Activated naive CD4-positive, alpha-beta T cell treated with anti-CD3 and anti-CD28 coated beads for 36 hours (primary cell): ENCODE results near the gene FAM167B. TPM values are rescaled to one million over a fixed set of nuclear protein-coding genes. Genes with fewer than 3 reads are reported as not detected.

Source experiments
- CTCF ChIA-PET: fragments of 350-600 bp; sonication (Branson Sonifier 250); formaldehyde crosslinking; loops from one replicate; lab custom pipeline; 2021; ENCODE audit warnings: antibody characterized with exemption; lab: Charles Lee
- DNase-seq: peaks from one replicate; pipeline ENCODE4 v3.0.0-alpha.2; 2020
- H3K27ac Mint-ChIP-seq: one replicate; pipeline ENCODE4 v1.8.0; 2021; ENCODE audit warnings: mild to moderate bottlenecking, mixed read lengths
- H3K27me3 Mint-ChIP-seq: one replicate; pipeline ENCODE4 v1.8.0; 2021; ENCODE audit warnings: low read depth, mixed read lengths
- H3K36me3 Mint-ChIP-seq: one replicate; pipeline ENCODE4 v1.8.0; 2021; ENCODE audit warnings: low read depth, mixed read lengths
- H3K4me1 Mint-ChIP-seq: one replicate; pipeline ENCODE4 v1.8.0; 2021; ENCODE audit warnings: low read depth, mixed read lengths
- H3K4me3 Mint-ChIP-seq: one replicate; pipeline ENCODE4 v1.8.0; 2021; ENCODE audit warnings: mild to moderate bottlenecking, moderate library complexity, mixed read lengths
- H3K9me3 Mint-ChIP-seq: one replicate; pipeline ENCODE4 v1.8.0; 2021; ENCODE audit warnings: mixed read lengths
- intact Hi-C: fragments of 100-400 bp; cut with micrococcal nuclease; formaldehyde crosslinking; loops from one replicate; pipeline ENCODE4 v1.15.1; 2023
- total RNA-seq, 2 experiments: library from RNA; stranded (reverse); gene quantifications; one replicate each; pipeline ENCODE4 v1.2.3, GENCODE V29; 2021

Gene FAM167B
- total RNA-seq, 2 experiments from 2014 or later = 0.38 to 0.42 TPM

GRCh38 chr1:32231843-32232432, 15.1 kb upstream of the FAM167B start:
- Mint-ChIP-seq H3K27ac (no peak overlapping the region), H3K36me3 (peaks cover 28% of the 10 kb centered on the region), H3K27me3 (no peaks in the 10 kb centered on the region), H3K4me1 (peaks cover 4% of the 10 kb centered on the region), H3K9me3 (no peaks in the 10 kb centered on the region), H3K4me3 (no peak overlapping the region)
- CTCF ChIA-PET = no interaction called here
- intact Hi-C loops = no loop called here
- DNase-seq = no peak

- no peaks in the 10 kb centered on the region for H3K4me1 Mint-ChIP-seq
- intact Hi-C loops = no loop called here
- H3K27me3 Mint-ChIP-seq = no peaks in the 10 kb centered on the region
- no peak overlapping the region for H3K4me3 Mint-ChIP-seq
- no peak for DNase-seq
- no peaks in the 10 kb centered on the region for H3K9me3 Mint-ChIP-seq
- H3K27ac Mint-ChIP-seq = no peak overlapping the region
- CTCF ChIA-PET = interaction anchor here (0.8 to 0.9 kb wide), 2 partner anchors 17 to 162 kb away, joined by 3 read pairs; partner anchors contain the start of gene BSDC1
- peaks cover 24% of the 10 kb centered on the region for H3K36me3 Mint-ChIP-seq
Measured at GRCh38 chr1:32232558-32233304, 14.3 kb upstream of the FAM167B start.

- CTCF ChIA-PET = interaction anchor here (1.1 to 2.0 kb wide), 3 partner anchors 14 to 179 kb away, joined by 3 to 4 read pairs (median 4); no protein-coding TSS in a partner anchor
- Mint-ChIP-seq H3K36me3 (peaks cover 8% of the 10 kb centered on the region), H3K27me3 (no peaks in the 10 kb centered on the region), H3K27ac (no peak overlapping the region), H3K4me3 (no peak overlapping the region), H3K9me3 (no peaks in the 10 kb centered on the region), H3K4me1 (no peaks in the 10 kb centered on the region)
- DNase-seq = no peak
- intact Hi-C loops = no loop called here
Measured at GRCh38 chr1:32234792-32235191, 12.2 kb upstream of the FAM167B start.

- Mint-ChIP-seq H3K36me3 (peaks cover 2% of the 10 kb centered on the region), H3K27me3 (no peaks in the 10 kb centered on the region)
- CTCF ChIA-PET = interaction anchor here (0.6 to 2.6 kb wide), 6 partner anchors 11 to 169 kb away, joined by 3 to 26 read pairs (median 6); partner anchors contain the start of gene LCK
Measured at GRCh38 chr1:32239337-32239736, 7.7 kb upstream of the FAM167B start.

GRCh38 chr1:32239790-32240139, 7.3 kb upstream of the FAM167B start:
- Mint-ChIP-seq H3K9me3 (no peaks in the 10 kb centered on the region), H3K4me1 (peaks cover 23% of the 10 kb centered on the region), H3K27me3 (no peaks in the 10 kb centered on the region), H3K27ac (no peak overlapping the region), H3K36me3 (peaks cover under 1% of the 10 kb centered on the region), H3K4me3 (peak overlapping the region; percentile 82)
- intact Hi-C loops = loop anchor here (1.0 kb wide), 1 partner anchor 9 kb away; no protein-coding TSS in a partner anchor
- CTCF ChIA-PET = interaction anchor here (0.6 to 2.6 kb wide), 5 partner anchors 10 to 168 kb away, joined by 3 to 26 read pairs (median 9); partner anchors contain the start of gene LCK
- no peak for DNase-seq

More at GRCh38 chr1:32239337-32239736, 7.7 kb upstream of the FAM167B start:
- intact Hi-C loops = no loop called here
- DNase-seq = no peak
- H3K4me3 Mint-ChIP-seq = peak overlapping the region; percentile 82
- H3K27ac Mint-ChIP-seq = no peak overlapping the region
- H3K9me3 Mint-ChIP-seq = no peaks in the 10 kb centered on the region
- H3K4me1 Mint-ChIP-seq = peaks cover 23% of the 10 kb centered on the region

GRCh38 chr1:32240140-32240951, 6.7 kb upstream of the FAM167B start:
- CTCF ChIA-PET = interaction anchor here (0.7 to 2.6 kb wide), 12 partner anchors 10 to 168 kb away, joined by 3 to 26 read pairs (median 3); partner anchors contain the start of gene LCK
- peak; percentile 72 for DNase-seq
- no peaks in the 10 kb centered on the region for H3K27me3 Mint-ChIP-seq
- peak overlapping the region; percentile 82 for H3K4me3 Mint-ChIP-seq
- H3K9me3 Mint-ChIP-seq = no peaks in the 10 kb centered on the region
- intact Hi-C loops = loop anchor here (1.0 kb wide), 1 partner anchor 8 kb away; no protein-coding TSS in a partner anchor
- peak overlapping the region; percentile 50 for H3K27ac Mint-ChIP-seq
- peaks cover 23% of the 10 kb centered on the region for H3K4me1 Mint-ChIP-seq
- H3K36me3 Mint-ChIP-seq = no peaks in the 10 kb centered on the region

GRCh38 chr1:32241001-32241763, 5.8 kb upstream of the FAM167B start:
- Mint-ChIP-seq H3K4me3 (peak overlapping the region; percentile 82), H3K4me1 (peaks cover 26% of the 10 kb centered on the region), H3K36me3 (no peaks in the 10 kb centered on the region), H3K27ac (peak overlapping the region; percentile 50), H3K9me3 (no peaks in the 10 kb centered on the region), H3K27me3 (no peaks in the 10 kb centered on the region)
- intact Hi-C loops = loop anchor here (1.0 kb wide), 1 partner anchor 19 kb away; the partner anchor contains the start of genes EIF3I and TMEM234
- DNase-seq = peak; percentile 55
- CTCF ChIA-PET = interaction anchor here (0.8 to 2.6 kb wide), 11 partner anchors 9 to 159 kb away, joined by 3 to 26 read pairs (median 3); partner anchors contain the start of gene LCK

GRCh38 chr1:32242341-32242851, 4.6 kb upstream of the FAM167B start:
- intact Hi-C loops = no loop called here
- Mint-ChIP-seq H3K9me3 (no peaks in the 10 kb centered on the region), H3K36me3 (no peaks in the 10 kb centered on the region), H3K4me3 (peak overlapping the region; percentile 4), H3K27ac (peak overlapping the region; percentile 28), H3K4me1 (peaks cover 35% of the 10 kb centered on the region), H3K27me3 (no peaks in the 10 kb centered on the region)
- CTCF ChIA-PET = interaction anchor here (0.7 to 1.7 kb wide), 6 partner anchors 11 to 159 kb away, joined by 3 to 7 read pairs (median 4); no protein-coding TSS in a partner anchor
- no peak for DNase-seq

GRCh38 chr1:32247452-32247851, 430 bp downstream of the FAM167B start:
- H3K4me3 Mint-ChIP-seq = no peak overlapping the region
- H3K27me3 Mint-ChIP-seq = no peaks in the 10 kb centered on the region
- no peak for DNase-seq
- intact Hi-C loops = no loop called here
- peak overlapping the region; percentile 91 for H3K27ac Mint-ChIP-seq
- peaks cover 48% of the 10 kb centered on the region for H3K4me1 Mint-ChIP-seq
- no peaks in the 10 kb centered on the region for H3K9me3 Mint-ChIP-seq
- CTCF ChIA-PET = interaction anchor here (1.2 to 4.7 kb wide), 10 partner anchors 7 to 105 kb away, joined by 4 to 42 read pairs (median 4); no protein-coding TSS in a partner anchor
- H3K36me3 Mint-ChIP-seq = peaks cover 10% of the 10 kb centered on the region

GRCh38 chr1:32247983-32248889, 1.2 kb downstream of the FAM167B start:
- intact Hi-C loops = loop anchor here (1.0 kb wide), 1 partner anchor 8 kb away; no protein-coding TSS in a partner anchor
- peaks cover 17% of the 10 kb centered on the region for H3K36me3 Mint-ChIP-seq
- DNase-seq = peak; percentile 87
- peak overlapping the region; percentile 49 for H3K4me3 Mint-ChIP-seq
- CTCF ChIA-PET = interaction anchor here (0.6 to 4.7 kb wide), 30 partner anchors 8 to 224 kb away, joined by 3 to 42 read pairs (median 4); partner anchors contain the start of genes EIF3I, HDAC1 and TMEM234
- H3K27me3 Mint-ChIP-seq = no peaks in the 10 kb centered on the region
- peak overlapping the region; percentile 100 for H3K27ac Mint-ChIP-seq
- peaks cover 46% of the 10 kb centered on the region for H3K4me1 Mint-ChIP-seq
- H3K9me3 Mint-ChIP-seq = no peaks in the 10 kb centered on the region
